ENCODE measurements around the gene ATP5MG.

- TF ChIP-seq, protein P1, sequence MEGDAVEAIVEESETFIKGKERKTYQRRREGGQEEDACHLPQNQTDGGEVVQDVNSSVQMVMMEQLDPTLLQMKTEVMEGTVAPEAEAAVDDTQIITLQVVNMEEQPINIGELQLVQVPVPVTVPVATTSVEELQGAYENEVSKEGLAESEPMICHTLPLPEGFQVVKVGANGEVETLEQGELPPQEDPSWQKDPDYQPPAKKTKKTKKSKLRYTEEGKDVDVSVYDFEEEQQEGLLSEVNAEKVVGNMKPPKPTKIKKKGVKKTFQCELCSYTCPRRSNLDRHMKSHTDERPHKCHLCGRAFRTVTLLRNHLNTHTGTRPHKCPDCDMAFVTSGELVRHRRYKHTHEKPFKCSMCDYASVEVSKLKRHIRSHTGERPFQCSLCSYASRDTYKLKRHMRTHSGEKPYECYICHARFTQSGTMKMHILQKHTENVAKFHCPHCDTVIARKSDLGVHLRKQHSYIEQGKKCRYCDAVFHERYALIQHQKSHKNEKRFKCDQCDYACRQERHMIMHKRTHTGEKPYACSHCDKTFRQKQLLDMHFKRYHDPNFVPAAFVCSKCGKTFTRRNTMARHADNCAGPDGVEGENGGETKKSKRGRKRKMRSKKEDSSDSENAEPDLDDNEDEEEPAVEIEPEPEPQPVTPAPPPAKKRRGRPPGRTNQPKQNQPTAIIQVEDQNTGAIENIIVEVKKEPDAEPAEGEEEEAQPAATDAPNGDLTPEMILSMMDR (IDR thresholded peaks at IDR 0.05) = no peak
- TF ChIP-seq POLR2A (IDR thresholded peaks at IDR 0.05) = no peak
Observed at GRCh38 chr11:118364956-118365615, 36.3 kb upstream of the ATP5MG start.
